ENCODE results near the gene OLFML2A.

DNA sequence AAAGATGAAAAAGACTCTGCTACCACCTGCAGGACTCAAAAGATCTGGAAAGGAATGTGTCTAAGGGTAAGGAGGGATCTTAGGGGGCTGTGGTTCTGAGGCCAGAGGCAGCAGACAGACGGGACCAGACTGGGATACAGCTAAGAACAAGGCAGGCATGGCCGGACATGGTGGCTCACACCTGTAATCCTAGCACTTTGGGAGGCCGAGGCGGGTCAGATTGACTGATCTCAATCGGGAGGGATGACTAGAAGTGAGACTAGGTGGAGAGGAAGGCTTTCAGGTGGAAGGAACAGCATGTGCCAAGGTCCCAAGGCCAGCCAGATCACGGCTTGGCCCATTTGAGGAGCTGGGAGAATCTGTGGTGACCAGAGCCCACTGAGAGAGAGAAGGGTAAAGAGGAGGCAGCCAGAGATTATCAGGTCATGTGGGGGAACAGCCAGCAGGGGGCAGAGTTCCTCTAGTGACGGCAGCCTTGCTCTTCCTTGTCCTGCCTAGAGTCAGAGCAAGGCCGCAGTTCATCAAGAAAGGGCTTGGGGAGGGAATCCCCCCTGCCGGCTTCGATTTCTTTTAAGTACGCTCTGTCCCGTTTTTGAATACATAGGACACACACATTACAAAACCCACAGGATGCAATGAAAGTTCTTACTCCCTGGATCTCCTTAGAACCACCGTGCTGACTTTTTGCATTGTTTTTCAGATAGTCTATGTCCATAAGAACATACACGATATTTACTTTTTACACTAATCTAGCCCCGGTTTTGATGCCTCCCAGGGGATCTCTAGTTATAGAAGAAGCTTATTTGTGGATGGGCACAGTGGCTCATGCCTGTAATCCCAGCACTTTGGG, 2.6 kb upstream of the OLFML2A start:
- TF ChIP-seq, protein P1, sequence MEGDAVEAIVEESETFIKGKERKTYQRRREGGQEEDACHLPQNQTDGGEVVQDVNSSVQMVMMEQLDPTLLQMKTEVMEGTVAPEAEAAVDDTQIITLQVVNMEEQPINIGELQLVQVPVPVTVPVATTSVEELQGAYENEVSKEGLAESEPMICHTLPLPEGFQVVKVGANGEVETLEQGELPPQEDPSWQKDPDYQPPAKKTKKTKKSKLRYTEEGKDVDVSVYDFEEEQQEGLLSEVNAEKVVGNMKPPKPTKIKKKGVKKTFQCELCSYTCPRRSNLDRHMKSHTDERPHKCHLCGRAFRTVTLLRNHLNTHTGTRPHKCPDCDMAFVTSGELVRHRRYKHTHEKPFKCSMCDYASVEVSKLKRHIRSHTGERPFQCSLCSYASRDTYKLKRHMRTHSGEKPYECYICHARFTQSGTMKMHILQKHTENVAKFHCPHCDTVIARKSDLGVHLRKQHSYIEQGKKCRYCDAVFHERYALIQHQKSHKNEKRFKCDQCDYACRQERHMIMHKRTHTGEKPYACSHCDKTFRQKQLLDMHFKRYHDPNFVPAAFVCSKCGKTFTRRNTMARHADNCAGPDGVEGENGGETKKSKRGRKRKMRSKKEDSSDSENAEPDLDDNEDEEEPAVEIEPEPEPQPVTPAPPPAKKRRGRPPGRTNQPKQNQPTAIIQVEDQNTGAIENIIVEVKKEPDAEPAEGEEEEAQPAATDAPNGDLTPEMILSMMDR (IDR thresholded peaks at IDR 0.05) = peak; percentile 79
- no peak for TF ChIP-seq EZH2 (IDR thresholded peaks at IDR 0.05; ENCODE audit: borderline replicate concordance, insufficient read depth, low read depth, low read length, poor library complexity, severe bottlenecking)

Measured in B cell (primary cell).